ENCODE results near the gene AHNAK.

GRCh38 chr11:62578541-62578940 lies 31.9 kb upstream of the AHNAK start:
- TF ChIP-seq POLR2AphosphoS5 (IDR thresholded peaks at IDR 0.05; ENCODE audit: low read depth, low read length) (no peak), FOXP2 (optimal IDR thresholded peaks at IDR 0.05; ENCODE audit: borderline replicate concordance, extremely low read depth, extremely low read length, insufficient read depth) (no peak), TAF1 (IDR thresholded peaks at IDR 0.05; ENCODE audit: borderline replicate concordance, insufficient read depth, low read length) (no peak)
